ENCODE data around the gene INTS2.
A peak's percentile ranks its signal among the peaks of the same experiment; 100 is the strongest.
"Not testable (repeated sequence)": the region's sequence is repeated elsewhere in the genome, so short reads cannot be mapped to it uniquely, and the experiment has no call there.

INTS2 gene

GRCh38 chr17:61887733-61888132 is 40.0 kb downstream of the INTS2 start:
- not testable (repeated sequence) for DNase-seq (ENCODE audit: low spot score)

- not testable (repeated sequence) for DNase-seq (ENCODE audit: low spot score)
Observed at GRCh38 chr17:61885865-61886264, 41.9 kb downstream of the INTS2 start.

- DNase-seq (ENCODE audit: low spot score) = no peak
Observed at GRCh38 chr17:61884864-61885263, 42.9 kb downstream of the INTS2 start.

DNA sequence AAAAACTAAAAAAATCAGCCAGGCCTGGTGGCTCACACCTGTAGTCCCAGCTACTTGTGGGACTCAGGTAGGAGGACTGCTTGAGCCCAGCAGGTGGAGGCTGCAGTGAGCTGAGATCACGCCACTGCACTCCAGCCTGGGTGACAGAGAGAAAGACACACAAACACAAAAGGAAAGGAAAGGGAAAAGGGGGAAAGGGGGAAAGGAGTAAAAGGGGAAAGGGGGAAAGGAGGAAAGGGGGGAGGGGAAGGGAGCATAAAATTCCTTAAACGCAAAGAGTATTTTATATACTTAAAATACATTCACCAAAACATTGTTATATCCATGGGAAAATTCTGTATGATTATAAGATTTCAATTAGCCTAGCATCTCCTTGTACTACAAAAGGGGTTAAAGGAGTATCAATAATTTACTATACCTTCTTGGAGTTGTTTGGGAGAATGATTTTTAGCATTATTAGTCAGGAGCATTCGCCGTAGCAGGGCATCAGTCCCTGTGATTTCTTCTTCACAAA is 47.1 kb downstream of the INTS2 start:
- no peak for DNase-seq (ENCODE audit: low spot score)

- no peak for DNase-seq (ENCODE audit: low spot score)
Observed at GRCh38 chr17:61878984-61879612, 48.7 kb downstream of the INTS2 start.

- no peak for DNase-seq (ENCODE audit: low spot score)
Observed at GRCh38 chr17:61878520-61878919, 49.3 kb downstream of the INTS2 start.

- no peak for DNase-seq (ENCODE audit: low spot score)
Observed at GRCh38 chr17:61877837-61878236, 49.9 kb downstream of the INTS2 start.

DNA sequence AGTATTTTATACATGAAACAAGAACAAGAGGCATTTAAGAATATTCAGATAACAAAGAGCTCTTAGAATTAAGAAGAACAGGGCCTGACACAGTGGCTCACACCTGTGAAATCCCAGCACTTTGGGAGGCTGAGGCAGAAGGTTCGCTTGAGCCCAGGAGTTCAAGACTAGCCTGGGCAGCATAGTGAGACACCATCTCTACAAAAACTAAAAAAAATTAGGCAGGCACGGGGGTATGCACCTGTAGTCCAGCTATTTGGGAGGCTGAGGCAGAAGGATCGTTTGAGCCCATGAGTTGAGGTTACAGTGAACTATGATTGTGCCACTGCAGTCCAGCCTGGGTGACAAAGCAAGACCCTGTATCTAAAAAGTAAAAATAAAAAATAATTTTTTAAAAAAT is 52.0 kb downstream of the INTS2 start:
- no peak for DNase-seq (ENCODE audit: low spot score)

GRCh38 chr17:61875285-61875684 is 52.5 kb downstream of the INTS2 start:
- no peak for DNase-seq (ENCODE audit: low spot score)

- no peak for DNase-seq (ENCODE audit: low spot score)
Observed at GRCh38 chr17:61874075-61874474, 53.7 kb downstream of the INTS2 start.

DNA sequence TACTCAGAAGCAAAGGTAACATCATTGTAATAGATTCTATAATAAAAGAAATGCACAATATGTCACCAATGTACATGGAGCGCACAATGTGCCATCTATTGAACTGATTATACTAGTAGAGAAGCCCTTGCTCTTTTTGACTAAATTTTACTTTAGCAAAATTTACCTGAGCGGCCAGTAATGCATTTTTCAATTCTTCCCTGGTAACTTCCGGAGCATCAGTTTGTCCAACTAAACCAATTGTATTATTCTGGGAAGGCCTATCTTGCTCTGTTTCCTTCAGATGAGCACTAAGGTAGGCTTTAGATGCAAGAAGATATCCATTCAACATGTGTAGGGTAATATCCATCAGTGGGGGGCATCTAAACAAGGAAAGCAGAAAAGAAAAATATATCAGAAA is 55.7 kb downstream of the INTS2 start:
- DNase-seq (ENCODE audit: low spot score) = no peak

- DNase-seq (ENCODE audit: low spot score) = no peak
Observed at GRCh38 chr17:61869138-61869537, 58.6 kb downstream of the INTS2 start.

DNA sequence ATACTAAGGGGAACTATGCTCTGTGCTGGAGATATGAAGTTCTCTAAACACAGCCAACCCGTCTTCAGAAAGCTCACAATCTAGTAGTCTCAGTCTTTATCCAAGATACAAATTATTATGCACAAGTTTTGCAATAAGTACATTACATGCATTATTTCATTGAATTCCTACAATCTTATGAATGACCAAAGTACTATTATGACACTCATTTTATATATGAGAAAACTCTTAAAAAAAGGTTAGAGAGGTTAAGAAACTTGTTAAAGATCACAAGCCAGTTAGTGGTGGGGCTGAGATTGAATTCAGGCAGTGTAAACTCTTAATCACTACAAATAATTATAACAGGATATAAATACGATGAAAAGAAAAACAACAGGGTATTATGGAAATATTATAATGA is 59.7 kb downstream of the INTS2 start:
- DNase-seq (ENCODE audit: low spot score) = no peak

DNA sequence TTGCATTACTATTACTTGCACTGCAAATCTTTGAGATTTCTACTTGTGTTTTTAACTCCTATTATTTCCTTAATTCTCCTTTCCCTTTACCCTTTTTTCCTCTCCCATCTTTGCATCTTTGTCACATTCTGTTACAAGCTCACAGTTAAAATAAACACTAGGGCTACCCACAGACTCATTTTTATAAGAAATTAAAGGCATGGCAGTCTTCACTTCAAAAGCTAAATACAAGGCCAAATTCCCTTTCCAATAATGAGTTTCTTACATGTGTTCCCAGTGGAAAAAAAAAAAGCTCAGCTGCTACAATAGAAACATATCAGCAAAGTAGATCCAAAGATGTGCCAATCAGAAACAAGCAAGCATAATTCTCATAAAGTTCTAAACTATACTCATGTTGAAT is 60.7 kb downstream of the INTS2 start:
- no peak for DNase-seq (ENCODE audit: low spot score)

GRCh38 chr17:61863801-61864126 is 64.0 kb downstream of the INTS2 start:
- no peak for DNase-seq (ENCODE audit: low spot score)

DNA sequence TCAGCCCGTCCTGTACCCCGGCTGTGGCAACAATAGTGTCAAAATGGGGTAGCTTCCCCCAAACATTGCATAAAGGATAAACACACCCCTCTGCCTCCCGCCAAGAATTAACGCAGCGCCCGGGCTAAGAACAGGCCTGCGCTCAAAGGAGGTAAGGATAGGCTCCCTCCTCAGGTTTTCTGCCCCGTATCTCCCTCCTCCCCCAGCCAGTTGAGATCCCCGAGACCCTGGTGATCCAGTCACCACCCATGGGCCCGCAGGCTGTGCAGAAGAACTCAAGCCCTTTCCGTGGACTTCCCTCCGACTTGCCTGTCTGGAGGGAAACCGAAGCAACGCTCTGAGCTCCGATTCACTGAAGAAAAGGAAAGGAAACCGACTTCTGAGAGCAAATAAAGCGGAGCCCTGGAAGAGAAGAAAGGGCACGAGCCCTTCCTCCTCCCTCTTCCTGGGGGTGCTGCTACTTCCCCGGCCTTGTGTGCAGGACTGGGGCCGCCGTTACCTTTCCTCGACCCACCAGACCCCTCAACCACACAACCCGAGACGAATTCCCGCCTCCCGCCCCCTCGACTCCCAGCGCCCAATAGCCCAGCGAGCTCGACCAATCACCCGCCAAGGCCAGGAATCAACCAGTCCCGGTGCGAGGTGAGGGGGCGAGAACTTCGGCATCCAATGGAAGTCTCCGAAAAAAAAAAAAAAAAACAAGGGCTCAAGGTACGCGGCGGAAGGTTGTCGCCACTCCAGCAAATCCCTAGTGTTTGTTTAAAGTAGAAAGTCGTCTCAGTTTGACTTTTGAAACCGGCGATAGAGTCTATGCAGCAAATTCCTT is 64.6 kb downstream of the INTS2 start, which contains the start of gene BRIP1:
Gene BRIP1, minus strand, starts transcription at position 554 of the 826 bp plus-strand sequence. CDS start 1,989 bp downstream, outside the sequence.
- DNase-seq (ENCODE audit: low spot score) = peak; percentile 97

GRCh38 chr17:61862105-61862574 is 65.6 kb downstream of the INTS2 start:
- DNase-seq (ENCODE audit: low spot score) = peak; percentile 8

DNA sequence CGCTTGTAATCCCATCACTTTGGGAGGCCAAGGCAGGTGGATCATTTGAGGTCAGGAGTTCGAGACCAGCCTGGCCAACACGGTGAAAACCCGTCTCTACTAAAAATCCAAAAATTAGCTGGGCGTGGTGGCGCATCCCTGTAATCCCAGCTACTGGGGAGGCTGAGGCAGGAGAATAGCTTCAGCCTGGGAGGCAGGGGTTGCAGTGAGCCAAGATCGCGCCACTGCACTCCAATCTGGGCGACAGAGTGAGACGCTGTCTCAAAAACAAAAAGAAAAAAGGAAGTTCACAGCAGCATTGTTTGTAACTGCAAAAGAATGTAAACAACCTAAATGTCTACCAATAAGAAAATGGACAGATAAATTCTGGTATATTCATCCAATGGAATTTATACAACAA is 67.4 kb downstream of the INTS2 start:
- not testable (repeated sequence) for DNase-seq (ENCODE audit: low spot score)

DNA sequence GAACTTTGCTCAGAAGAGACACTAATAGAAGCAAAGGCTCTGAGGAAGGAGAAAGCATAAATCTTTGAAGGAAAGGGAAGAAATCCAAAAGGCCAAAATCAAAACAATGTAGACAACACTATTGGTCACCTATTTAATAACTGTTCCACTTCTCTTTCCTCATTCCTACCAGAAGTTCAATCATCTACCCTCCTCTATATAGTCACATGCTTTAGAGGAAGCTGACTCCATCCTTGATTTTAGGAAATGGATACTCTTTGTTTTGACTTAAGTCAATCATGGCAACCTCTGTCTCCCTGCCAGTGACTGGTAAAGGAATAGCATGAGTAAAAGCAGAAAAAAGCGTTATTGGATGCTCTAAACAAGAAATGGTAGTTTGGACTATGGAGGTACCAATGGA is 71.7 kb downstream of the INTS2 start:
- no peak for DNase-seq (ENCODE audit: low spot score)

- DNase-seq (ENCODE audit: low spot score) = no peak
Observed at GRCh38 chr17:61852857-61853256, 74.9 kb downstream of the INTS2 start.

DNA sequence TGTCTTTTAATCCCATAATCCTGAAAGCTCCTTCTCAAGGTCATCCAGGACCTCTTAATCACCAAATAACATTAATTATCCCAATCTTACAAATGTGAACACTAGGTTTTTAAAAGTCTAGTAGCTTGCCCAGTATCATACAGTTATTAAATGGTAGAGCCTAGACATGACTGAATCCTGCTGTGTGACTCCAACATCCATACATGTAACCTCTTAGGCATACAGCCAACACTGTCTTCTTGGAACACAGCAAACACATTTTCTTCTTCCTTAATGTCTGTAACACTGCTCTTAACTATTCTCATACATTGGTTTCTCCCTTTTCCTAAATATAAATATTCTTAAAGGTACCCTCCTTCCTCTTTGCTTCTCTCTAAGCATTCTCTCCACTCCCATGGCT is 78.1 kb downstream of the INTS2 start:
- DNase-seq (ENCODE audit: low spot score) = no peak

DNA sequence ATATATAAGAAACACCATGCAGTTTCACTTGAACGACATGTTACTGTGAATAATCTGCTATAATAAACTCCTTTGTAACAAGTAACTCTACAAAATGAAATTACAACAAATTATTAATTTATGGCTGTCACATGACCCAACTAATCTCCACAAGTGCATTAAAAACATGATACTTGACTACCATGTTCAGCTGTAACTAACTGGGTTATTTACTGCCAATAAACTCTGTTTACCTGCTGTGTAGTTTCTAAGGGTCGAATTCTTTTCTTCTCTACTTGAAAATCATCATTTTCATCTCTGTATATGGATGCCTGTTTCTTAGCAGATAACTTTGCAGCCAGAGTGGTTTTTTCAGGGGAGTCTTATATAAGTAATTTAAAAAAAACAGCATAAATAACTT is 78.9 kb downstream of the INTS2 start:
- no peak for DNase-seq (ENCODE audit: low spot score)

- DNase-seq (ENCODE audit: low spot score) = no peak
Observed at GRCh38 chr17:61848247-61848646, 79.5 kb downstream of the INTS2 start.
